ENCODE results near the gene EXOC4.

- TF ChIP-seq CTCF (IDR thresholded peaks at IDR 0.05) (no peak), POLR2A (IDR thresholded peaks at IDR 0.05) (no peak)
Observed at GRCh38 chr7:133678137-133678814, 425.4 kb downstream of the EXOC4 start.

Data from transverse colon (tissue), 3 donors.